ENCODE measurements around the gene CHRNA9. TPM values are rescaled to one million over a fixed set of nuclear protein-coding genes. Genes with fewer than 3 reads are reported as not detected.
"Not testable (repeated sequence)": the region's sequence is repeated elsewhere in the genome, so short reads cannot be mapped to it uniquely, and the experiment has no call there.

CHRNA9 gene
- total RNA-seq, 1 donor from 2014 or later: not detected

DNA sequence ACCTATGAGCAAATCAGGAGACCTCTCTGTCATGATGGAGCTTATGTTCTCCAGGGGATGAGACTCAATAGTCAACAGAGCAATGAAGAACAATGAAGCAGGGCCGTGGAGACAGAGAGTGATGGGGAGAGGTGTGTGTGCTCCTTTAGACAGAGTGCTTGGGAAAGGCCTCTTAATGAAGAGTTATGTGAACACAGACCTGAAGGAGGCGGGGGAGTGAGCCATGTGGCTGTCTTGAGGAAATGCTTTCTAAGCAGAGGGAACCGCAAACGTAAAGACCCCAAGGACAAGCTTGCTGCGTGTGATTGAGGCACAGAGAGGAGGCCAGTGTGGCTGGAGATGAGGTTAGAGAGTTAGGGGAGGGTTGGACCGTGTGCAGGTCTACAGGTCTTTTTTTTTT, 53.1 kb downstream of the CHRNA9 start:
- no peak for DNase-seq (ENCODE audit: low read depth in 2 of 2)

DNA sequence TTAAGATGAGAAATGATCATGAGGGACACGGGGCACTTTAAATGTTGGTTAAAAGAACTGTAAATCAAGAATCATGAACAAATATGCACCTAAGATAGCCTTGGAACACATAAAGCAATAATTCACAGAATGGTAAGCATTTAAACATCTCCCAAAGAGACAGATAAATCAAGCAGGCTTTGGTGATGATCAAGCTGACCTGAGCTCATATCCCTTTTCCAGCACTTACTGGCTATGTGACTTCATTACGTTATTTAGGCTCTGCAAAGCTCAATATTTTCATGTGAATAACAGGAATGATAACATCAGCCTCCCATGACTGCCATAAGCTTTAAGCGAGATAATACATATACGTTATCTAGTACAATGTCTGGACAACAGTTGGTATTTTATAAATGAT, 54.9 kb downstream of the CHRNA9 start:
- no peak for DNase-seq (ENCODE audit: low read depth in 2 of 2)

DNA sequence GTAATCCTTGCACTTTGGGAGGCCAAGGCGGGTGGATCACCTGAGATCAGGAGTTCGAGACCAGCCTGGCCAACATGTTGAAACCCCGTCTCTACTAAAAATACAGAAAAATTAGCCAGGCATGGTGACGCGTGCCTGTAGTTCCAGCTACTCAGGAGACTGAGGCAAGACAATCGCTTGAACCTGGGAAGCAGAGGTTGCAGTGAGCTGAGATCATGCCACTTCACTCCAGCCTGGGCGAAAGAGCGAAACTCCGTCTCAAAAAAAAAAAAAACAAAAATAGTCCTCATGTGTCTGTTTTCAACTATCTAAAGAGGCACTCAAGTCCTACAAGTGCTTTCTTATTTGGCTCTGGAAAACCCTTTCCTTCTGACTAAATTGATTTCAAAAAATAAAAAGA, 57.1 kb downstream of the CHRNA9 start:
- not testable (repeated sequence) for DNase-seq (ENCODE audit: low read depth in 2 of 2)

DNA sequence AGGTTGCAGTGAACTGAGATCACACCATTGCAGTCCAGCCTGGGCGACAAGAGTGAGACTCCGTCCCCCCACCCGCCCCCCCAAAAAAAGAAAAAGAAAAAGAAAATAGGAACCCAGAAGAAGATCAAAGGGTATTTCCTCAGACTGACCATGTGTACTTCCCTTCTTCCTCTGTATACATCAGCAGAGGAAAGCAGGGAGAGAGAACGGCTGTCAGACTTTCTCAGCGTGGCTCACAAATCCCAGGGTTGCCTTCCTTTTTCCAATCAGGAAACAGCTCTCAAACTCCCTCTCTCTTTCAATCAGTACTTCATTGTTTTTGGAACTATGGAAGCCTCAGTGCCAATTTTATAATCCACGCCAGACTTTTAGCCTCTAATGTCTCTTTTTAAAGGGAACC, 59.1 kb downstream of the CHRNA9 start:
- no peak for DNase-seq (ENCODE audit: low read depth in 2 of 2)

DNA sequence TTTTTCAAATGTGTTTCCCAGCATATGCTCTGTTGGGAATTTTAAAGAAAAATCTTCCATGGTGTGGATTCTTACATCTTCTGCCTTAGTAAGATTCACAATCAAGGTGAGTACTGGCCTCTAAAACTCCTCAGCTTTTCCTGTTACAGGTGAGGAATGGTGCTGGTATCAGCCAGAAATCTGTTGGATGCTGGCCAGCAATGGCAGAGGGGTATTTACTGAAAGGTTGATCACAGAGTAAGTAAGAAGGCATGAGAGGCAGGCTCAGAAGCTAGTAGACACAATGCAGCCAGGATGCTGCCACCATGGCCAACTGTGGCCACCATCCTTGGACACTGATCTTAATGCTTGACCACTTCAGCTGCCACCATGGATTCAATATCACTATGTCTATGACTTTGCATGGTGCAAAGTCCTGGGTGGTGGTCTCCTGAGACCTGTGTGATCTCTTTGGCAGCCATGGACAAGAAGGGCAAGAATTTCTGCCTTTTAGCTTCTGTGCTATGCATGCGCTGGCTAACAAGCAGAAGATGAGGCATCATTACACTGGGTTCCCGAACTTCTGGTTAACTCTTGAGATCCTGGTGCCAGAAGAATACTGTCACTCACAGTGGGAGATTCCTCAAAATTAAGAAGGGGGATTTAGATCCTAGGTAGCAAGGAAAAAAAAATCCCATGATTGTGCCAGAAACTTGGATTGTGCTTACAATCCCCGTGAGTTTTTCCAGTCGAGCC, 60.2 kb downstream of the CHRNA9 start:
- DNase-seq (ENCODE audit: low read depth in 2 of 2): no peak

DNA sequence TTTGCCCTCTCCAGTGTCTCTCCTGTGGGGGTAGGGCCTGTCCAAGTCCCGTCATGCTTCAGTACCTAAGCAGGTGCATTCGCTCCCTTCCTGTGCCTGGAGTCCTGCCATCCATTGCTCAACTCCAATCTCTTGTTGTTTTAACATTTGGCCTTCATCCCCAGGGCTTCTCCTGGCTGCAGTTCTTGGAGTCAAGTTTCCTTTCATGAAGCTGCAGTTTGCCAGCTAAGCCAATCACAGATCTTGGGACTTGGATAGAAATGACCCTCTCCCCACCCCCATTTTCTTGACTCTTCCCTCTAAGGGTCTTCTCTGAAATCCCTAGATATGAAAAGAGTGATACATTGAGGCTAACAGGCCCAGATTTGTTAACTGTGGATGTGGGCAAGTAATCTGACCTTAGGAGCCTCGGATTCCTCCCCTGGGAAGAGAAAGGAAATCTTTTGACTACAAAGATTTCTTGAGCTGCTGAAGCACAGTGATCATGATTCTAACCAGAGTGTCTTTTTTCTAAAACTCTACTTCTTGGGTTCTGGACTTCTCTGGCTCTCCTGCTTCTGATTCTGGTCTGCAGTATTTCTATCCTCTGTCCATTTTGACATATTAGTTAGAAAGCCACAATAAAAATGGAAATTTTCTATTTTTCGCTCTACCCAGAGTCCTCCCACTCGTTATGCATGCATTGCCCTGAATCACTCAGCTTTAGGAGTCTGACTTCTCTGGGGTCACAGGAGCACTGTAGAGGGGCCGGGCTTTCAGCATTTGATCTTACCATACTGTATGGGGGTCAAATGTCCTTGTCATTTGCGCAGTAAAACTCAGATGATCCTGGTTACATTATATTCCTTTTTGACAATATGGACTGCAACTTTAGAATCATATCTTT, 61.0 kb downstream of the CHRNA9 start:
- DNase-seq (ENCODE audit: low read depth in 2 of 2): no peak

DNA sequence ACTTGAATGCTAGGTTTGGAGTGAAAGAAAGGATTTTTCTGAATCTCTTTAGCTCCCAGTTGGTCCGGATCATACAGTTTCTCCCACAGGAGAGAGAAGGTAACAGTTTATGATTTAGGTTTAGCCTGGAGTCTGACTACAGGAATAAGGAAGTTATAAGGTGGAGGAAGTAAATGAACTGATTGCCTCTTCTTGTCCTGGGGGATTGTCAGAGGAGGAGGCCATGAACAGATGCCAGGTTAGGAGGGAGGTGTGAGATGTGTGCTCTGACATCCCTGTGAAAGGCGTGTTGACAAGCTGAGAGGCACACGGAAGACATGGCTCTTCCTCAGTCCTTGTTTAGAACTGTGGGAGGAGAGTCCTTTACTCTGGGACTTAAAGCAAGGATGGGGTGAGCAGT, 64.4 kb downstream of the CHRNA9 start:
- no peak for DNase-seq (ENCODE audit: low read depth in 2 of 2)

DNA sequence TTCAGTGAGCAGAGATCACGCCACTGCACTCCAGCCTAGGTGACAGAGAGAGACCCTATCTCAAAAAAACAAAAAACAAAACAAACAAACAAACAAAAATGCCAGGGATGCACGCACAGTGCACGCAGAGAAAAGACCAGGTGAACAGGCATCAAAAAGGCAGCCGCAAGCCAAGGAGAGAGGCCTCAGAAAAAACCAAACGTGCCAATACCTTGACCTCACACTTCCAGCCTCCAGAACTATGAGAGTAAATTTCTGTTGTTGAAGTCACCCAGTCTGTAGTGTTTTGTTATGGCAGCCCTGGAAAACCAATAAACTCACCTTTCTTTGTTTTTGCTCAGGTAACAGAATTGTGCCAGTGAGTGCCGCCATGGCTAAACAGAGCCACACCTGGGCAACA, 66.0 kb downstream of the CHRNA9 start:
- no peak for DNase-seq (ENCODE audit: low read depth in 2 of 2)

DNA sequence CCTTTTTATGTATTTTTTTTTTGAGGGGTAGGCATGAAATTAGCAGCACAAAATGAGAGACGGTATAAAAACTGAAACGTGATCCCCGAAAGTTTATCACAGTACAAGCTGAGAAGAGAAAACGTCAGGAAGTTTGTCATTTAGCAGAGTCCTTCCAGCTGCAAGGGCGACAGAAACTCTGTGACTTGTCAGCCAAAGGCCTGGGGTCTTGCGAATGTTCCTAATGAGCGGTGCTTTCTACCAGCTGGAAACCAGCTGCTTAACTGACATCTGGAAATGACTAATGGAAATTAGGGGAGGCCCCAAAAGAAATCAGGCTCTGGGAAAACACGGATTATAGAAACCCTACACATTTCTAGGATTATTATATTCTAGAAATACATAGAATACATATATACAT, 66.5 kb downstream of the CHRNA9 start:
- no peak for DNase-seq (ENCODE audit: low read depth in 2 of 2)

DNA sequence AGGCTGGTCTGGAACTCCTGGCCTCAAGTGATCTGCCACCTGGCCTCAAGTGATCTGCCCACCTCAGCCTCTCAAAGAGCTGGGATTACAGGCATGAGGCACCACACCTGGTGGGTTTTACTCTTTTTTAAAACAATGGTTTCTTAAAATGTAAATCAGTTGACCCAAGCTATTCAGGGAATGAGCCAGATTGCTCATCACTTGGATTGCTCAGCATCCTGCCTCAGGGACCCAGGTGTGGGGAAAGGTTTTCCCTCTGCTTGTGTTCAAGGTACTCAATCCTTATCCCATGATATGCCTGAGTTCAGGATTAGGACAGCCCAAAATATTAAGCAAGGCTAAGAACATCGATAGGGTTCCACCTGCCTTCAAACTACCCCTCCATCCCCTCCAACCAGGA, 67.4 kb downstream of the CHRNA9 start:
- no peak for DNase-seq (ENCODE audit: low read depth in 2 of 2)

DNA sequence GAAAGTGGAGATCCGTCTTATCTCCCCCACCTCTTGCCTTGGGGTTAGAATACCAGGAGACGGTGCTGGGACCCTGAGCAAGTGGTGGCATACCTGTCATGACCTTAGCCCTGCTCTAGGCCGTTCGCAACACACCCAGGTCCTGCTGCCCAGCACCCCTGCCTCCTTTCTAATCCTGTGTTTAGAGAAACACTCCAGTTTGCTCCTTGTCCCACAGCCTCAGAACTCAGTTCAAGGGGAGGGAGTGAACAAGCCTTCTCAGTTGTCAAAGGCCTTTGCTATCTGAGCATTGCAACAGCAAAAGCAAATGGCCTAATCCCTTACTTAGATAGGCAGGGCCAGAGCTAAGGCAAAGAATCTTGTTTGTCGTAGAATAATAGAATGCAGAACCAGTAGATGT, 67.9 kb downstream of the CHRNA9 start:
- no peak for DNase-seq (ENCODE audit: low read depth in 2 of 2)

Other genes starting within 250 kb of the CHRNA9 start
- gene RHOH, start 138.3 kb upstream of the CHRNA9 start, total RNA-seq: under 0.01 TPM in 1 of 2 replicates, not detected in the other